HepG2 (cell line): ENCODE measurements around the gene PSMB1. TPM values are rescaled to one million over a fixed set of nuclear protein-coding genes. Genes with fewer than 3 reads are reported as not detected.

Experiments
- ATRX ChIP-seq: sonication (generic); formaldehyde crosslinking; IDR thresholded peaks from 2 replicates; pipeline ENCODE4 v1.4.0; 2020; ENCODE audit warnings: missing genetic modification reagents, borderline replicate concordance
- DNMT3B ChIP-seq: conservative IDR thresholded peaks from 2 replicates; pipeline ENCODE4 v1.6.1; 2016; ENCODE audit warnings: missing biosample characterization, control low read depth
- NR2C2 ChIP-seq: sonication (generic); formaldehyde crosslinking; IDR thresholded peaks from 2 replicates; pipeline ENCODE4 v1.4.0; 2020; ENCODE audit warnings: missing genetic modification reagents, mild to moderate bottlenecking, moderate library complexity, borderline replicate concordance
- PITX1 ChIP-seq: sonication (generic); formaldehyde crosslinking; IDR thresholded peaks from 2 replicates; pipeline ENCODE4 v1.5.1; 2020; ENCODE audit warnings: mild to moderate bottlenecking, missing genetic modification reagents
- POLR2AphosphoS2 ChIP-seq: IDR thresholded peaks from 2 replicates; pipeline ENCODE4 v1.6.1; 2011; ENCODE audit warnings: low read depth, low read length, improper control_type of control experiment
- SIN3A ChIP-seq: IDR thresholded peaks from 2 replicates; pipeline ENCODE4 v1.6.1; 2011; ENCODE audit warnings: low read depth, mild to moderate bottlenecking, control low read depth, low read length, borderline replicate concordance
- TBL1XR1 ChIP-seq: fragments of 150-350 bp; IDR thresholded peaks from 2 replicates; pipeline ENCODE4 v1.6.1; 2014; ENCODE audit warnings: borderline replicate concordance, low read length; ENCODE audit not compliant: partially characterized antibody
- ZNF12 ChIP-seq: sonication (generic); formaldehyde crosslinking; IDR thresholded peaks from 2 replicates; pipeline ENCODE4 v1.5.0; 2020; ENCODE audit warnings: missing genetic modification reagents
- ZNF225 ChIP-seq: sonication (generic); formaldehyde crosslinking; IDR thresholded peaks from 2 replicates; pipeline ENCODE4 v1.4.0; 2020; ENCODE audit warnings: mild to moderate bottlenecking, missing genetic modification reagents
- ZNF317 ChIP-seq: sonication (generic); formaldehyde crosslinking; IDR thresholded peaks from 2 replicates; pipeline ENCODE4 v1.5.0; 2020; ENCODE audit warnings: mild to moderate bottlenecking, missing genetic modification reagents
- ZNF547 ChIP-seq: sonication (generic); formaldehyde crosslinking; IDR thresholded peaks from 2 replicates; pipeline ENCODE4 v1.5.1; 2020; ENCODE audit warnings: mild to moderate bottlenecking, missing genetic modification reagents
- ZNF670 ChIP-seq: sonication (generic); formaldehyde crosslinking; IDR thresholded peaks from 2 replicates; pipeline ENCODE4 v1.8.0; 2022; ENCODE audit warnings: mild to moderate bottlenecking, missing genetic modification reagents, borderline replicate concordance
- ZNF777 ChIP-seq: sonication (generic); formaldehyde crosslinking; IDR thresholded peaks from 2 replicates; pipeline ENCODE4 v1.4.0; 2020; ENCODE audit warnings: missing genetic modification reagents
- polyA plus RNA-seq, 8 experiments: library from polyadenylated mRNA; depleted of rRNA in 3 of 8; stranded (reverse) in 7 of 8; unstranded in 1 of 8; fragments of >200 nt; fragmentation: Illumina TruSeq in 4 of 8; extraction: Trizol in 4 of 8; gene quantifications; 2 replicates each; pipeline versions ENCODE4 v1.2.1 to v1.2.3, GENCODE V29; 2011 to 2016; ENCODE audit warnings: low read depth in 4 of 8, missing spikeins in 1 of 8, mixed read lengths in 1 of 8; ENCODE audit not compliant: insufficient read depth in 1 of 8
- total RNA-seq, 5 experiments: library from RNA; depleted of rRNA; stranded (reverse); fragments of >200 nt; fragmentation: Illumina TruSeq; extraction: Trizol; gene quantifications; 2 replicates each; pipeline ENCODE4 v1.2.3, GENCODE V29; 2016; ENCODE audit warnings: low read depth in 1 of 5
- TF ChIP-seq, protein P1 (sequence below): sonication (generic); formaldehyde crosslinking; IDR thresholded peaks from 2 replicates; pipeline ENCODE4 v1.9.0; 2021; ENCODE audit warnings: missing genetic modification reagents, borderline replicate concordance
- TF ChIP-seq, protein P2 (sequence below): sonication (generic); formaldehyde crosslinking; IDR thresholded peaks from 2 replicates; pipeline ENCODE4 v1.4.0; 2020; ENCODE audit warnings: missing genetic modification reagents, borderline replicate concordance
- TF ChIP-seq, protein P3 (sequence below): sonication (generic); formaldehyde crosslinking; IDR thresholded peaks from 2 replicates; pipeline ENCODE4 v1.4.0; 2020; ENCODE audit warnings: mild to moderate bottlenecking, missing genetic modification reagents
- TF ChIP-seq, protein P4 (sequence below): sonication (generic); formaldehyde crosslinking; IDR thresholded peaks from 2 replicates; pipeline ENCODE4 v1.5.1; 2020; ENCODE audit warnings: mild to moderate bottlenecking, missing genetic modification reagents, moderate library complexity
- TF ChIP-seq, protein P5 (sequence below): sonication (generic); formaldehyde crosslinking; IDR thresholded peaks from 2 replicates; pipeline ENCODE4 v1.4.0; 2020; ENCODE audit warnings: missing genetic modification reagents

The PSMB1 gene
- total and polyA plus RNA-seq, 2 of the 13 experiments (the other 11 are each of a cell fraction or from before 2014, with no cell fraction given) = 528 to 592 TPM

DNA sequence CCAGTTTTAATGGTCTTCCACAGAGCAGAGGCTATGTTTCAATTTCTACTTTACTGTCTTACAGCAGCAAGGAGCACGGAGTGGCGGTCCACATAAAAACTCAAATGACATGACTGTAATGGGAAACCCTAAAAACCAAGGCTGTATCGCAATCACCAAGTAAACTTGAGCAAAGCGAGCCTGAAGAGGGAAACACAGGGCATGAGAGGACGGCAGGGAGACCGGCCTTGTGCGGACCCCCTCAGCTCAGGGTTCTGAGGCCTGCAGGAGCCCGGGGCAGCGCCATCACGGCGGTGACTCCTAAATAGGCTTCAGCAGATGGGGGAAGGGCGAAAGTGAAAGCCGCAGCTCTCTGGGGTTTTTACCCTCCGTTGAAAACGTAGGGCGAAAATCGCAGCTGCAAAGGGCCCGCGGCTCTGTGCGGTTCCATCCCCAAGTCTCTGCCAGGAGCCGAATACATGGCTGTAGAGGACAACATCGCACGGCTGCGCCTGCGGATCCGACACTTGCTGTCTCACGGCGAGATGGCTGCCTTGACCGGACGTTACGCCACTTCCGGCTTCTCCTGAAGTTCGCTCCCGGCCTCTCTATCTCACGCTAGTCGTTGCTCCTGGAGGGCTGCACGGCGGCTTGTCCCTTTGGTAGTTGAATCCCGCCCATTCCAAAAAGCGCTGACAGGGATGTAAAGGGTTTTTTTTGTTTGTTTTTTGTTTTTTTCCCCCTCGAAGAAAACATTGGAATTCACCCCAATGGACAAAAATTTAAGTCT, at the start of gene PSMB1 (continued):
- TF ChIP-seq, protein P1, sequence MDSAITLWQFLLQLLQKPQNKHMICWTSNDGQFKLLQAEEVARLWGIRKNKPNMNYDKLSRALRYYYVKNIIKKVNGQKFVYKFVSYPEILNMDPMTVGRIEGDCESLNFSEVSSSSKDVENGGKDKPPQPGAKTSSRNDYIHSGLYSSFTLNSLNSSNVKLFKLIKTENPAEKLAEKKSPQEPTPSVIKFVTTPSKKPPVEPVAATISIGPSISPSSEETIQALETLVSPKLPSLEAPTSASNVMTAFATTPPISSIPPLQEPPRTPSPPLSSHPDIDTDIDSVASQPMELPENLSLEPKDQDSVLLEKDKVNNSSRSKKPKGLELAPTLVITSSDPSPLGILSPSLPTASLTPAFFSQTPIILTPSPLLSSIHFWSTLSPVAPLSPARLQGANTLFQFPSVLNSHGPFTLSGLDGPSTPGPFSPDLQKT = no peak; the same call in 1 of the 2 replicates
- TF ChIP-seq ZNF225 (CRISPR knock-in tag) (peak; percentile 93; the same call in 1 of the 2 replicates), POLR2AphosphoS2 (peak; percentile 87; the same call in 1 of the 2 replicates), NR2C2 (CRISPR knock-in tag) (peak; percentile 89), DNMT3B (CRISPR knock-in tag) (peak; percentile 55; the same call in 1 of the 2 replicates), SIN3A (peak; percentile 79), ZNF670 (peak; percentile 74; the same call in 1 of the 2 replicates), PITX1 (CRISPR knock-in tag) (peak; percentile 86), ATRX (no peak), ZNF547 (peak; percentile 92), ZNF12 (CRISPR knock-in tag) (0 out of 2 replicates have a peak, but pooled peaks have one; percentile 18), ZNF317 (CRISPR knock-in tag) (no peak), ZNF777 (CRISPR knock-in tag) (no peak), TBL1XR1 (peak; percentile 76)
- TF ChIP-seq, protein P2, sequence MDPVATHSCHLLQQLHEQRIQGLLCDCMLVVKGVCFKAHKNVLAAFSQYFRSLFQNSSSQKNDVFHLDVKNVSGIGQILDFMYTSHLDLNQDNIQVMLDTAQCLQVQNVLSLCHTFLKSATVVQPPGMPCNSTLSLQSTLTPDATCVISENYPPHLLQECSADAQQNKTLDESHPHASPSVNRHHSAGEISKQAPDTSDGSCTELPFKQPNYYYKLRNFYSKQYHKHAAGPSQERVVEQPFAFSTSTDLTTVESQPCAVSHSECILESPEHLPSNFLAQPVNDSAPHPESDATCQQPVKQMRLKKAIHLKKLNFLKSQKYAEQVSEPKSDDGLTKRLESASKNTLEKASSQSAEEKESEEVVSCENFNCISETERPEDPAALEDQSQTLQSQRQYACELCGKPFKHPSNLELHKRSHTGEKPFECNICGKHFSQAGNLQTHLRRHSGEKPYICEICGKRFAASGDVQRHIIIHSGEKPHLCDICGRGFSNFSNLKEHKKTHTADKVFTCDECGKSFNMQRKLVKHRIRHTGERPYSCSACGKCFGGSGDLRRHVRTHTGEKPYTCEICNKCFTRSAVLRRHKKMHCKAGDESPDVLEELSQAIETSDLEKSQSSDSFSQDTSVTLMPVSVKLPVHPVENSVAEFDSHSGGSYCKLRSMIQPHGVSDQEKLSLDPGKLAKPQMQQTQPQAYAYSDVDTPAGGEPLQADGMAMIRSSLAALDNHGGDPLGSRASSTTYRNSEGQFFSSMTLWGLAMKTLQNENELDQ (CRISPR knock-in tag) = no peak
- TF ChIP-seq, protein P3, sequence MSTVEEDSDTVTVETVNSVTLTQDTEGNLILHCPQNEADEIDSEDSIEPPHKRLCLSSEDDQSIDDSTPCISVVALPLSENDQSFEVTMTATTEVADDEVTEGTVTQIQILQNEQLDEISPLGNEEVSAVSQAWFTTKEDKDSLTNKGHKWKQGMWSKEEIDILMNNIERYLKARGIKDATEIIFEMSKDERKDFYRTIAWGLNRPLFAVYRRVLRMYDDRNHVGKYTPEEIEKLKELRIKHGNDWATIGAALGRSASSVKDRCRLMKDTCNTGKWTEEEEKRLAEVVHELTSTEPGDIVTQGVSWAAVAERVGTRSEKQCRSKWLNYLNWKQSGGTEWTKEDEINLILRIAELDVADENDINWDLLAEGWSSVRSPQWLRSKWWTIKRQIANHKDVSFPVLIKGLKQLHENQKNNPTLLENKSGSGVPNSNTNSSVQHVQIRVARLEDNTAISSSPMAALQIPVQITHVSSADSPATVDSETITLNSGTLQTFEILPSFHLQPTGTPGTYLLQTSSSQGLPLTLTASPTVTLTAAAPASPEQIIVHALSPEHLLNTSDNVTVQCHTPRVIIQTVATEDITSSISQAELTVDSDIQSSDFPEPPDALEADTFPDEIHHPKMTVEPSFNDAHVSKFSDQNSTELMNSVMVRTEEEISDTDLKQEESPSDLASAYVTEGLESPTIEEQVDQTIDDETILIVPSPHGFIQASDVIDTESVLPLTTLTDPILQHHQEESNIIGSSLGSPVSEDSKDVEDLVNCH (CRISPR knock-in tag) = peak; percentile 10; the same call in 1 of the 2 replicates
- TF ChIP-seq, protein P4, sequence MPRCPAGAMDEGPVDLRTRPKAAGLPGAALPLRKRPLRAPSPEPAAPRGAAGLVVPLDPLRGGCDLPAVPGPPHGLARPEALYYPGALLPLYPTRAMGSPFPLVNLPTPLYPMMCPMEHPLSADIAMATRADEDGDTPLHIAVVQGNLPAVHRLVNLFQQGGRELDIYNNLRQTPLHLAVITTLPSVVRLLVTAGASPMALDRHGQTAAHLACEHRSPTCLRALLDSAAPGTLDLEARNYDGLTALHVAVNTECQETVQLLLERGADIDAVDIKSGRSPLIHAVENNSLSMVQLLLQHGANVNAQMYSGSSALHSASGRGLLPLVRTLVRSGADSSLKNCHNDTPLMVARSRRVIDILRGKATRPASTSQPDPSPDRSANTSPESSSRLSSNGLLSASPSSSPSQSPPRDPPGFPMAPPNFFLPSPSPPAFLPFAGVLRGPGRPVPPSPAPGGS (CRISPR knock-in tag) = peak; percentile 98; the same call in 1 of the 2 replicates
- TF ChIP-seq, protein P5, sequence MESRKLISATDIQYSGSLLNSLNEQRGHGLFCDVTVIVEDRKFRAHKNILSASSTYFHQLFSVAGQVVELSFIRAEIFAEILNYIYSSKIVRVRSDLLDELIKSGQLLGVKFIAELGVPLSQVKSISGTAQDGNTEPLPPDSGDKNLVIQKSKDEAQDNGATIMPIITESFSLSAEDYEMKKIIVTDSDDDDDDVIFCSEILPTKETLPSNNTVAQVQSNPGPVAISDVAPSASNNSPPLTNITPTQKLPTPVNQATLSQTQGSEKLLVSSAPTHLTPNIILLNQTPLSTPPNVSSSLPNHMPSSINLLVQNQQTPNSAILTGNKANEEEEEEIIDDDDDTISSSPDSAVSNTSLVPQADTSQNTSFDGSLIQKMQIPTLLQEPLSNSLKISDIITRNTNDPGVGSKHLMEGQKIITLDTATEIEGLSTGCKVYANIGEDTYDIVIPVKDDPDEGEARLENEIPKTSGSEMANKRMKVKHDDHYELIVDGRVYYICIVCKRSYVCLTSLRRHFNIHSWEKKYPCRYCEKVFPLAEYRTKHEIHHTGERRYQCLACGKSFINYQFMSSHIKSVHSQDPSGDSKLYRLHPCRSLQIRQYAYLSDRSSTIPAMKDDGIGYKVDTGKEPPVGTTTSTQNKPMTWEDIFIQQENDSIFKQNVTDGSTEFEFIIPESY (CRISPR knock-in tag) = no peak
